Measurements from ENCODE around the gene CXCL16. TPM values are rescaled to one million over a fixed set of nuclear protein-coding genes. Genes with fewer than 3 reads are reported as not detected.

Gene CXCL16
- total and polyA plus RNA-seq, 2 of the 13 experiments (the other 11 are each of a cell fraction or from before 2014, with no cell fraction given): 9.4 to 101 TPM

DNA sequence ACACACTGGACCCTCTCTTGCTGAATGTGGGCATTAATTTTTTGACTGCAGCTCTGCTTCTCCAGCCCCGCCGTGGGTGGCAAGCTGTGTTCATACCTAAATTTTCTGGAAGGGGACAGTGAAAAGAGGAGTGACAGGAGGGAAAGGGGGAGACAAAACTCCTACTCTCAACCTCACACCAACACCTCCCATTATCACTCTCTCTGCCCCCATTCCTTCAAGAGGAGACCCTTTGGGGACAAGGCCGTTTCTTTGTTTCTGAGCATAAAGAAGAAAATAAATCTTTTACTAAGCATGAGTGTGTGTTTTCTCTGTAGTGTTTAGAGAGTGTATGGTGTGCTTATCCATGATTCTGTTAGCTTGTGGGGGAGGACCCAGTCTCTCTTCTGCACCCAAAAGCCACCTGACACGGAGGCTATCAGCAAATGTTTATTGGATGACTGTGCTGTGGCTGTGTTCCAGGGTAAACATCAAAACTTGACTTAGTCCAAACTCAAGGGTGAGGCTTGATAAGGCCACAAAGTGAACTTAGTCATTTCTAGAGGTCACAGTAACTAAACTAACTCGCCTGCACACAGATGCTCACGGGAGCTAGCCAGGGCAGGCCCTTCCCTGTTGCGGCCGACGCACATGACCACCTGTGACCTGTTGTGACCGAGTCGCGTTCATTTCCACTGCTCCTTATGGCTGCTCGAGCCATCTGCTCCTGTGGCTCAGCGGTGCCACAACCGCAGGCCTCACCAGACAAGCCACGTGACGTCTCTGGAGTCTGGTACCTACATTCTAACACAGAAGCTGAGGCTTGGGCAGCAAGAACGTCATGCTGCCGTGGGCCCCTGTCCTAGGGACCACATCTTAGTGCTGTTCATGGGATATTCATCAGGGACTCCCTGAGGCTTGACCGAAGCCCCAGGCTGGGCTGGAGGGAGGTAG is 18.3 kb downstream of the CXCL16 start (continued):
- TF ChIP-seq NFAT5 (CRISPR knock-in tag; IDR thresholded peaks at IDR 0.05) (no peak), HNF4G (IDR thresholded peaks at IDR 0.05; ENCODE audit: borderline replicate concordance, low read depth, low read length) (0 out of 2 replicates have a peak, but pooled peaks have one; percentile 12), HNF4G (CRISPR knock-in tag; IDR thresholded peaks at IDR 0.05; ENCODE audit: borderline replicate concordance, low read depth) (no peak), MXD3 (CRISPR knock-in tag; IDR thresholded peaks at IDR 0.05) (no peak), RFX1 (IDR thresholded peaks at IDR 0.05) (no peak), TGIF2 (CRISPR knock-in tag; IDR thresholded peaks at IDR 0.05) (no peak), GTF2F1 (IDR thresholded peaks at IDR 0.05; ENCODE audit: low read length) (no peak), ZFP62 (CRISPR knock-in tag; IDR thresholded peaks at IDR 0.05) (no peak), GABPA (IDR thresholded peaks at IDR 0.05; ENCODE audit: low read depth, low read length) (no peak), GABPA (CRISPR knock-in tag; IDR thresholded peaks at IDR 0.05; ENCODE audit: low read depth) (no peak), ZSCAN21 (CRISPR knock-in tag; IDR thresholded peaks at IDR 0.05; ENCODE audit: borderline replicate concordance) (peak; percentile 94), ATRX (CRISPR knock-in tag; IDR thresholded peaks at IDR 0.05; ENCODE audit: borderline replicate concordance) (no peak), ZNF326 (CRISPR knock-in tag; IDR thresholded peaks at IDR 0.05; ENCODE audit: borderline replicate concordance) (no peak), MLLT10 (CRISPR knock-in tag; IDR thresholded peaks at IDR 0.05) (no peak), KAT2B (IDR thresholded peaks at IDR 0.05; ENCODE audit: borderline replicate concordance, low read depth, low read length) (no peak), SP1 (IDR thresholded peaks at IDR 0.05) (no peak), SP1 (CRISPR knock-in tag; IDR thresholded peaks at IDR 0.05) (no peak), ZNF136 (CRISPR knock-in tag; IDR thresholded peaks at IDR 0.05; ENCODE audit: low read depth) (no peak), SRY (CRISPR knock-in tag; IDR thresholded peaks at IDR 0.05) (peak; percentile 85; the same call in 1 of the 2 replicates)
- TF ChIP-seq, protein P1, sequence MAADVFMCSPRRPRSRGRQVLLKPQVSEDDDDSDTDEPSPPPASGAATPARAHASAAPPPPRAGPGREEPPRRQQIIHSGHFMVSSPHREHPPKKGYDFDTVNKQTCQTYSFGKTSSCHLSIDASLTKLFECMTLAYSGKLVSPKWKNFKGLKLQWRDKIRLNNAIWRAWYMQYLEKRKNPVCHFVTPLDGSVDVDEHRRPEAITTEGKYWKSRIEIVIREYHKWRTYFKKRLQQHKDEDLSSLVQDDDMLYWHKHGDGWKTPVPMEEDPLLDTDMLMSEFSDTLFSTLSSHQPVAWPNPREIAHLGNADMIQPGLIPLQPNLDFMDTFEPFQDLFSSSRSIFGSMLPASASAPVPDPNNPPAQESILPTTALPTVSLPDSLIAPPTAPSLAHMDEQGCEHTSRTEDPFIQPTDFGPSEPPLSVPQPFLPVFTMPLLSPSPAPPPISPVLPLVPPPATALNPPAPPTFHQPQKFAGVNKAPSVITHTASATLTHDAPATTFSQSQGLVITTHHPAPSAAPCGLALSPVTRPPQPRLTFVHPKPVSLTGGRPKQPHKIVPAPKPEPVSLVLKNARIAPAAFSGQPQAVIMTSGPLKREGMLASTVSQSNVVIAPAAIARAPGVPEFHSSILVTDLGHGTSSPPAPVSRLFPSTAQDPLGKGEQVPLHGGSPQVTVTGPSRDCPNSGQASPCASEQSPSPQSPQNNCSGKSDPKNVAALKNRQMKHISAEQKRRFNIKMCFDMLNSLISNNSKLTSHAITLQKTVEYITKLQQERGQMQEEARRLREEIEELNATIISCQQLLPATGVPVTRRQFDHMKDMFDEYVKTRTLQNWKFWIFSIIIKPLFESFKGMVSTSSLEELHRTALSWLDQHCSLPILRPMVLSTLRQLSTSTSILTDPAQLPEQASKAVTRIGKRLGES (CRISPR knock-in tag; IDR thresholded peaks at IDR 0.05; ENCODE audit: borderline replicate concordance): no peak
- TF ChIP-seq, protein P2, sequence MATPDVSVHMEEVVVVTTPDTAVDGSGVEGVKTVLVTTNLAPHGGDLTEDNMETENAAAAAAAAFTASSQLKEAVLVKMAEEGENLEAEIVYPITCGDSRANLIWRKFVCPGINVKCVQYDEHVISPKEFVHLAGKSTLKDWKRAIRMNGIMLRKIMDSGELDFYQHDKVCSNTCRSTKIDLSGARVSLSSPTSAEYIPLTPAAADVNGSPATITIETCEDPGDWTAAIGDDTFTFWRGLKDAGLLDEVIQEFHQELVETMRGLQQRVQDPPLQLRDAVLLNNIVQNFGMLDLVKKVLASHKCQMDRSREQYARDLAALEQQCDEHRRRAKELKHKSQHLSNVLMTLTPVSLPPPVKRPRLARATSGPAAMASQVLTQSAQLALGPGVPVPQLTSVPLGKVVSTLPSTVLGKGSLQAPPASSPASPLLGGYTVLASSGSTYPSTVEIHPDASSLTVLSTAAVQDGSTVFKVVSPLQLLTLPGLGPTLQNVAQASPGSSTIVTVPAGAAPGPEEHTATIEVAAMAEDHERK (CRISPR knock-in tag; IDR thresholded peaks at IDR 0.05; ENCODE audit: low read depth): no peak

Measured in HepG2 (cell line).